ENCODE results near the gene CD84.
"Not testable (repeated sequence)": the region's sequence is repeated elsewhere in the genome, so short reads cannot be mapped to it uniquely, and the experiment has no call there.

Gene CD84

DNA sequence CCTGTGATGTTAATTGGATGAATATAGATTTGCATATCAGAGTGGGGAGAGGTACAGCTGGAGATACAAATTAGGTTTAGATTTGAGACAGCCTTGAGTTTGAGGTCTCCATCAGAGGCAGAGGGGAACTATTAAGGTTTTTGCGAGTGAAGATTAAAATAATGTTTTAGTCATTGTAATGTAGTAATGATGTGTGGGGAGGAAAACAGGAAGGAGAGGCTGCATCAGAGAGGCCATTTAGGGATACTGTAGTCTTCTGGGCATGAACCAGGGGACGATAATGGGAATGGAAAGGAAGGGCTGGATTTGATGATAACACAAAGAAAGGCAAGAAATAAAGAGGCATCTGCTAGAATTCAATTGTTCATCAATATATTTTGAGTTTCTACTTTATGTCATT, 9.5 kb downstream of the CD84 start:
- DNase-seq (ENCODE audit: low spot score) = no peak

- DNase-seq (ENCODE audit: low spot score) = no peak
These were observed 11.2 kb downstream of the CD84 start for GRCh38 chr1:160567858-160568682.

- DNase-seq (ENCODE audit: low spot score) = no peak
These were observed 12.0 kb downstream of the CD84 start for GRCh38 chr1:160567341-160567740.

DNA sequence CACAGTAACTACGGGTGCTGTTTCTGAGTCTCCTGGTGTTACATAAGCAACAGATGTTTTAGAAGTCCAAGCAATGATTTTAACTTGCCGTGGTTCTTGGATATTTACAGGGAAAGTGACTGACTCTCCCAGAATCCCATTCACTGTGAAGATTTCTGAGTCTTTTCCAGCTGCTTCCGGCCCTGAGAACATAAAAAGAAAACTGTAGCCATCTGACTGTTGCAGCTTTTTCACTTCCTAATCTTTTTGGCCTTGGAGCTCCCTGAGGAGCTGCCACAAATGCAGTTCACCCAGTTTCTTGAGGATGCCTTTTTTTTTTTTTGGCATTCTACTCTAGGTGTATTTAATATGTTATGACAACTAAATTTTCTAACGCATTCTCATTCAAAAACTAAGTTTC, 13.7 kb downstream of the CD84 start:
- DNase-seq (ENCODE audit: low spot score) = no peak

GRCh38 chr1:160563230-160563629, 16.1 kb downstream of the CD84 start:
- DNase-seq (ENCODE audit: low spot score) = not testable (repeated sequence)

DNA sequence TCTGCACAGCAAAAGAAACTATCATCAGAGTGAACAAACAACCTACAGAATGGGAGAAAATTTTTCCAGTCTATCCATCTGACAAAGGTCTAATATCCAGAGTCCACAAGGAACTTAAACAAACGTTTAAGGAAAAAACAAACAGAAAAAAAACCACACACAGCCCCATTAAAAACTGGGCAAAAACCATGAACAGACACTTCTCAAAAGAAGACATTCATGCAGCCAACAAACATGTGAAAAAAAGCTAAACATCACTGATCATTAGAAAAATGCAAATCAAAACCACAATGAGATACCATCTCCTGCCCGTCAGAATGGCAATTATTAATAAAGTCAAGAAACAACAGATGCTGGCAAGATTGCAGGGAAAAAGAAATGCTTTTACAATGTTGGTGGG, 16.6 kb downstream of the CD84 start:
- DNase-seq (ENCODE audit: low spot score) = not testable (repeated sequence)

DNA sequence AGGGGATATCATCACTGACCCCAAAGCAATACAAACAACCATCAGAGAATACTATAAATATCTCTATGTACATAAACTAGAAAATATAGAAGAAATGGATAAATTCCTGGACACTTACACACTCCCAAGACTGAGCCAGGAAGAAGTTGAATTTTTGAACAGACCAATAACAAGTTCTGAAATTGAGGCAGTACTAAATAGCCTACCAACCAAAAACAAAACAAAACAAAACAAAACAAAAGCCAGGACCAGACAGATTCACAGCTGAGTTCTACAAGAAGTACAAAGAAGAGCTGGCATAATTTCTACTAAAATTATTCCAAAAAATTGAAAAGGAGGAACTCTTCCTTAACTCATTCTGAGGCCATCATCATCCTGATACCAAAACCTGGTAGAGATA, 18.5 kb downstream of the CD84 start:
- DNase-seq (ENCODE audit: low spot score) = no peak

DNA sequence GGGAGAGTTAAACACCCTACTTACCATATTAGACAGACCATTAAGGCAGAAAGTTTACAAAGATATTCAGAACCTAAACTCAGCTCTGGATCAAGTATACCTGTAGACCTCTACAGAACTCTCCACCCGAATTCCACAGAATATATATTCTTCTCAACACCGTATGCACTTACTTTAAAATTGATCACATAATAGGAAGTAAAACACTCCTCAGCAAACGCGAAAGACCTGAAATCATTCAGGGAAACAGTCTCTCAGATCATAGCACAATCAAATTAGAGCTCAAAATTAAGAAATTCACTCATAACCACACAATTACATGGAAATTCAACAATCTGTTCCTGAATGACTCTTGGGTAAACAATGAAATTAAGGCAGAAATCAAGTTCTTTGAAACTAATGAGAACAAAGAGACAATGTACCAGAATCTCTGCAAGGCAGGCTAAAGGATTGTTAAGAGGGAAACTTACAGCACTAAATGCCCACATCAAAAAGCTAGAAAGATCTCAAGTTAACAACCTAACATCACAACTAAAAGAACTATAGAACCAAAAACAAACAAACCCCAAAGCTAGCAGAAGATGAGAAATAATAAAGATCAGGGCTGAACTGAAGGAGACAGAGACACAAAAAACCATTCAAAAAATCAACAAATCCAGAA, 19.1 kb downstream of the CD84 start:
- DNase-seq (ENCODE audit: low spot score) = no peak

DNA sequence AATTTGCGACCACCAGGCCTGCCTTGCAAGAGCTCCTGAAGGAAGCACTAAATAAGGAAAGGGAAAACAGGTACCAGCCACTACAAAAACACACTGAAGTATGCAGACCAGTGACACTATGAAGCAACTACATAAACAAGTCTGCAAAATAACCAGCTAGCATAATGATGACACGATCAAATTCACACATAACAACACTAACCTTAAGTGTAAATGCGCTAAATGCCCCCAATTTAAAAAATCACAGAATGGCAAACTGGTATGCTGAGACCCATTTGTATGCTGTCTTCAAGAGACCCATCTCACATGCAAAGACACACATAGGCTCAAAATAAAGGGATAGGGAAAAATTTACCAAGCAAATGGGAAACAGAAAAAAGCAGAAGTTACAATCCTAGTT, 19.9 kb downstream of the CD84 start:
- DNase-seq (ENCODE audit: low spot score) = not testable (repeated sequence)

GRCh38 chr1:160558660-160559380, 20.5 kb downstream of the CD84 start:
- DNase-seq (ENCODE audit: low spot score) = no peak

GRCh38 chr1:160553778-160554177, 25.5 kb downstream of the CD84 start:
- DNase-seq (ENCODE audit: low spot score) = no peak

GRCh38 chr1:160552425-160552824, 26.9 kb downstream of the CD84 start:
- no peak for DNase-seq (ENCODE audit: low spot score)

DNA sequence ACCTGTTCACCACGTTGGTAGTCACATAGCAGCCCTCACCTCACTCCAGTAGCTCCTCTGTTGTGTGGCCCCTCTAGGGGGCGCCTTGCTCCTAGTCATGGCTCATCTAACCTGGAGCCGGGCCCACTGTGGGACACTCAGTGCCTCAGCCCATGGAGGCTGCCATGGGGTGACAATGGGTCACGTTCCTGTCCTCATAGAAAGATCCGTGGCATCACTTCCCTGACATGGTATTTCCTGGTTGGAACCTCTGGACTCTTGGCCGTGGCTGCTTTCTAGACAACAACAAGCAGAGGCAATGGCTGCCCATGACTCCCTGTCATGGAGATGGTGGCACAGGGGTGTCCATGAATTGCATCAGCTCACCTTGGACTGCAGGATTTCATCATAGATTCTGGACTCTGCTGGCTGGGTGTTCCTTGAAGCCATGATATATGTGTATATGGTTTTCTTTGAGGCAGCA, 28.7 kb downstream of the CD84 start:
- DNase-seq (ENCODE audit: low spot score) = no peak

- no peak for DNase-seq (ENCODE audit: low spot score)
These were observed 29.7 kb downstream of the CD84 start for GRCh38 chr1:160549665-160550006.

- no peak for DNase-seq (ENCODE audit: low spot score)
These were observed 30.2 kb downstream of the CD84 start for GRCh38 chr1:160548960-160549664.

GRCh38 chr1:160548183-160548582, 31.1 kb downstream of the CD84 start:
- no peak for DNase-seq (ENCODE audit: low spot score)

DNA sequence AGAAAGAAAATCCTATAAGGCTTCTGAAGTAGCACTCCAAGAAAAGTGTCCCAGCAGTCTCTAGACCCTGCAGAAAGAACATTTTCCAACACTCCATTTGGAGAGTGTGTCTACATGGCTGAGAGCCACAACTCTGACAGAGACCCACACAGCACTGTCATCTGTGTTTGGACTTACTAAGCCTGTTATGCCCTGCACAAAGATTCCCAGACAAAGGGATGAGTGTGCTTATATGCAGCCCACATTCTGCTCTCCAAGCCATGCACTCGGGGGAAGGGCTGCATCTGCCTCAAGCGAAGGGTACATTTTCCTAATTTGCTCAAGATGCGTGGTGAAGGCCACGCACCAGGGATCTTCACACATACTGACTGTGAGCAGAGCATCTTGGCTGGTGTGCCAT, 31.9 kb downstream of the CD84 start:
- no peak for DNase-seq (ENCODE audit: low spot score)

DNA sequence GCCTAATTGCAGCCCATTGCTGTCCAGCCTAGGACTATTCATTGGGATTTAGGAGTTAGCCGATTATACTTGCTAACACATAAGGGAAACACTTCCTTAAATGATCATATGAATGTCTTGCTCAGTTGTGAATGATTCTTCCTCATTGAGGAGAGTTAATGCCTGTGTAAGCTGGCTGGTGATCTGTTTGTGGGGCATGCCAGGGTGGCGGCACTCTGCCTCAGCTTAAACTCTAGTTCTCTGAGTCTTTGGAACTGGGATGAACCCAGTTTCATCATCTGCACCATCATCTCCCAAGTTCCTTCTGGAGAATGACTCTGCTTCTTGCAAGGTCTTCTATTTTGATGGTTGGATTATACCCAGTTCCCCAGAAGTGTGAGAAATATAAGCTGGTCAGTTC, 32.4 kb downstream of the CD84 start:
- DNase-seq (ENCODE audit: low spot score) = no peak

- DNase-seq (ENCODE audit: low spot score) = peak; percentile 22
These were observed 34.6 kb downstream of the CD84 start for GRCh38 chr1:160544647-160545046.

- DNase-seq (ENCODE audit: low spot score) = no peak
These were observed 36.9 kb downstream of the CD84 start for GRCh38 chr1:160542303-160542945.

DNA sequence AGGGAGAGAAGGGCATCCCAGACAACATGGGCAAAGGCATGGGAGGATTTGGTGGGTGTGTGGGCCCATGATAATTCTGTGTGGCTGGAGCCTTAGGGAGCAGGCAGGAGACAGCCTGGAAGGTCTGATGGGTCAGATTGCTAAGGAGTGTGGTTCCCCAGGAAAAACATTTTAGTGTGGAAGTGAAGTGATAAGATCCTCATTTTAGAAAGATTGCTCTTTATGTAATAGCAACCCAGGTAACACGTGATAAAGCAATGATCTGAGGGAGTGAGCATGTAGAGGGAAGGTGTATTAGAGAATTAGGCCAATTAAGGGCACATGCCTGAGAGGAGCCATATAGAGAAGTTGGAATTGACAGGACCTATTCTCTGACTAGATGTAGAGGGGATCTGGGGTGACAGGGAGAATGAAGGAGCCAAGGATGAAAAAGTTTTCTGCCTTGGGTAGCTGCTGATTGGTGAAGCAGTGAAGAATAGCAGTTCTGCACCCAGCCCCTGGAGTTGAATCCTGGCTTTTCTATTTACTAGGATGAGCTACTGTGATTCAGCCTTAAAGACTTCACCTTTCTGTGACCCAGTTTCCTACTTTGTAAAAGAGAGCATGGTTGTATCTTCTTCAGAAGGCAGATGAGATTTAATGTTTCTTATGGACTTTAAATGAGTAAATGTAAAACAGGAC, 37.5 kb downstream of the CD84 start:
- no peak for DNase-seq (ENCODE audit: low spot score)
